ENCODE results near the gene AVPR1B. TPM values are rescaled to one million over a fixed set of nuclear protein-coding genes. Genes with fewer than 3 reads are reported as not detected.

Gene AVPR1B
- total and polyA plus RNA-seq, 2 of the 13 experiments (the other 11 are each of a cell fraction or from before 2014, with no cell fraction given), result 0.05 TPM; not detected in 1

- ChIA-PET CTCF (ENCODE audit: low intra/inter-chr PET ratio, low total read pairs) (no interaction called here), POLR2A (interaction anchor here (1.0 kb wide), 1 partner anchor 57 kb away, joined by 4 read pairs; no protein-coding TSS in a partner anchor)
- no TSS peak for BruUV-seq (replicated peaks)
- Histone ChIP-seq H3K9me3 (ENCODE audit: low read length) (no peaks in the 10 kb centered on the region), H4K20me1 (ENCODE audit: insufficient read depth, low read length) (no peaks in the 10 kb centered on the region), H3K4me3 (replicated peaks in 1 of 3; ENCODE audit: insufficient read depth in 1 of 3, low read depth in 2 of 3, low read length in 3 of 3) (peak overlapping the region; percentile 45 to 69 (median 59)), H3K4me2 (ENCODE audit: low read depth, low read length) (peak overlapping the region; percentile 93), H3K79me2 (ENCODE audit: insufficient read depth, low read length) (no peaks in the 10 kb centered on the region), H3K4me1 (ENCODE audit: insufficient read depth, low read length) (peaks cover 69% of the 10 kb centered on the region), H2AFZ (ENCODE audit: low read length) (no peak overlapping the region), H3K9ac (ENCODE audit: insufficient read depth, low read depth, low read length) (no peak overlapping the region), H3K36me3 (replicated peaks in 1 of 2; ENCODE audit: control insufficient read depth in 1 of 2, insufficient read depth in 2 of 2, low read length in 2 of 2) (no peaks in the 10 kb centered on the region), H3K27ac (ENCODE audit: extremely low read length, insufficient read depth, low read length) (no peak overlapping the region), H3K27me3 (ENCODE audit: control insufficient read depth in 1 of 2, insufficient read depth in 2 of 2, low read length in 2 of 2) (peaks cover 0 to 4% of the 10 kb centered on the region in 2 experiments; a peak in 2 of 5 replicates)
- ATAC-seq (peak; percentile 49), FAIRE-seq (peak; percentile 89), DNase-seq (ENCODE audit: low spot score) (peak; percentile 64)
- 14% methylated on average over 9 of the region's 9 CpGs for WGBS (ENCODE audit: low lambda C conversion rate)
- intact Hi-C loops (cut with micrococcal nuclease; ENCODE audit: unreplicated experiment), result no loop called here
- in situ Hi-C loops (cut with HindIII; ENCODE audit: extremely low pct_ligation_motif_present, low pct_unique_long_range_greater_than_20kb), result no loop called here
- TF ChIP-seq SMYD3 (CRISPR knock-in tag; IDR thresholded peaks at IDR 0.05), result no peak
- TF ChIP-seq RFXAP (CRISPR knock-in tag; IDR thresholded peaks at IDR 0.05; ENCODE audit: borderline replicate concordance), result no peak
- TF ChIP-seq, protein P1, sequence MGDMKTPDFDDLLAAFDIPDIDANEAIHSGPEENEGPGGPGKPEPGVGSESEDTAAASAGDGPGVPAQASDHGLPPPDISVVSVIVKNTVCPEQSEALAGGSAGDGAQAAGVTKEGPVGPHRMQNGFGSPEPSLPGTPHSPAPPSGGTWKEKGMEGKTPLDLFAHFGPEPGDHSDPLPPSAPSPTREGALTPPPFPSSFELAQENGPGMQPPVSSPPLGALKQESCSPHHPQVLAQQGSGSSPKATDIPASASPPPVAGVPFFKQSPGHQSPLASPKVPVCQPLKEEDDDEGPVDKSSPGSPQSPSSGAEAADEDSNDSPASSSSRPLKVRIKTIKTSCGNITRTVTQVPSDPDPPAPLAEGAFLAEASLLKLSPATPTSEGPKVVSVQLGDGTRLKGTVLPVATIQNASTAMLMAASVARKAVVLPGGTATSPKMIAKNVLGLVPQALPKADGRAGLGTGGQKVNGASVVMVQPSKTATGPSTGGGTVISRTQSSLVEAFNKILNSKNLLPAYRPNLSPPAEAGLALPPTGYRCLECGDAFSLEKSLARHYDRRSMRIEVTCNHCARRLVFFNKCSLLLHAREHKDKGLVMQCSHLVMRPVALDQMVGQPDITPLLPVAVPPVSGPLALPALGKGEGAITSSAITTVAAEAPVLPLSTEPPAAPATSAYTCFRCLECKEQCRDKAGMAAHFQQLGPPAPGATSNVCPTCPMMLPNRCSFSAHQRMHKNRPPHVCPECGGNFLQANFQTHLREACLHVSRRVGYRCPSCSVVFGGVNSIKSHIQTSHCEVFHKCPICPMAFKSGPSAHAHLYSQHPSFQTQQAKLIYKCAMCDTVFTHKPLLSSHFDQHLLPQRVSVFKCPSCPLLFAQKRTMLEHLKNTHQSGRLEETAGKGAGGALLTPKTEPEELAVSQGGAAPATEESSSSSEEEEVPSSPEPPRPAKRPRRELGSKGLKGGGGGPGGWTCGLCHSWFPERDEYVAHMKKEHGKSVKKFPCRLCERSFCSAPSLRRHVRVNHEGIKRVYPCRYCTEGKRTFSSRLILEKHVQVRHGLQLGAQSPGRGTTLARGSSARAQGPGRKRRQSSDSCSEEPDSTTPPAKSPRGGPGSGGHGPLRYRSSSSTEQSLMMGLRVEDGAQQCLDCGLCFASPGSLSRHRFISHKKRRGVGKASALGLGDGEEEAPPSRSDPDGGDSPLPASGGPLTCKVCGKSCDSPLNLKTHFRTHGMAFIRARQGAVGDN (CRISPR knock-in tag; IDR thresholded peaks at IDR 0.05), result peak; percentile 74
- TF ChIP-seq CSRNP1 (CRISPR knock-in tag; IDR thresholded peaks at IDR 0.05), result no peak
- no peak for TF ChIP-seq CBFB (CRISPR knock-in tag; IDR thresholded peaks at IDR 0.05)
- TF ChIP-seq ZNF768 (CRISPR knock-in tag; IDR thresholded peaks at IDR 0.05), result no peak
- TF ChIP-seq SP1 (IDR thresholded peaks at IDR 0.05), result no peak
- no peak for TF ChIP-seq SP1 (CRISPR knock-in tag; IDR thresholded peaks at IDR 0.05)
- no peak for TF ChIP-seq GTF3A (CRISPR knock-in tag; conservative IDR thresholded peaks at IDR 0.05)
- peak; percentile 21; the same call in 1 of the 2 replicates for TF ChIP-seq TFAP4 (IDR thresholded peaks at IDR 0.05; ENCODE audit: borderline replicate concordance, low read depth)
- TF ChIP-seq ZNF556 (CRISPR knock-in tag; IDR thresholded peaks at IDR 0.05; ENCODE audit: borderline replicate concordance), result no peak
- TF ChIP-seq, protein P2, sequence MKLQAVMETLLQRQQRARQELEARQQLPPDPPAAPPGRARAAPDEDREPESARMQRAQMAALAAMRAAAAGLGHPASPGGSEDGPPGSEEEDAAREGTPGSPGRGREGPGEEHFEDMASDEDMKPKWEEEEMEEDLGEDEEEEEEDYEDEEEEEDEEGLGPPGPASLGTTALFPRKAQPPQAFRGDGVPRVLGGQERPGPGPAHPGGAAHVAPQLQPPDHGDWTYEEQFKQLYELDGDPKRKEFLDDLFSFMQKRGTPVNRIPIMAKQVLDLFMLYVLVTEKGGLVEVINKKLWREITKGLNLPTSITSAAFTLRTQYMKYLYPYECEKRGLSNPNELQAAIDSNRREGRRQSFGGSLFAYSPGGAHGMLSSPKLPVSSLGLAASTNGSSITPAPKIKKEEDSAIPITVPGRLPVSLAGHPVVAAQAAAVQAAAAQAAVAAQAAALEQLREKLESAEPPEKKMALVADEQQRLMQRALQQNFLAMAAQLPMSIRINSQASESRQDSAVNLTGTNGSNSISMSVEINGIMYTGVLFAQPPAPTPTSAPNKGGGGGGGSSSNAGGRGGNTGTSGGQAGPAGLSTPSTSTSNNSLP (IDR thresholded peaks at IDR 0.05; ENCODE audit: low read depth, low read length), result no peak
- TF ChIP-seq ELF3 (CRISPR knock-in tag; IDR thresholded peaks at IDR 0.05), result peak; percentile 62; the same call in 1 of the 2 replicates
- 0 out of 2 replicates have a peak, but pooled peaks have one; percentile 39 for TF ChIP-seq KLF12 (CRISPR knock-in tag; IDR thresholded peaks at IDR 0.05; ENCODE audit: borderline replicate concordance)
These were observed 4.4 kb downstream of the AVPR1B start for GRCh38 chr1:206112600-206113301.
